GM18498 (cell line): Measurements from ENCODE around the gene CD34.
A peak's percentile ranks its signal among the peaks of the same experiment; 100 is the strongest.
"Not testable (repeated sequence)": the region's sequence is repeated elsewhere in the genome, so short reads cannot be mapped to it uniquely, and the experiment has no call there.

Source experiments
- ATAC-seq: cut with Tn5 transposase; IDR thresholded peaks from one replicate; pipeline ENCODE4 v1.9.1; 2021; ENCODE audit warnings: mild to moderate bottlenecking, moderate library complexity; ENCODE audit not compliant: unreplicated experiment

Gene CD34

GRCh38 chr1:207910591-207911354, at the start of gene CD34:
Gene CD34 (minus strand): TSS chr1:207911125. CDS start chr1:207911080, 45 bp downstream.
- no peak for ATAC-seq

GRCh38 chr1:207960346-207960745, 49.4 kb upstream of the CD34 start:
- ATAC-seq, result no peak

- ATAC-seq, result no peak
These were observed 49.0 kb upstream of the CD34 start for GRCh38 chr1:207959910-207960309.

- ATAC-seq, result no peak
These were observed 48.4 kb upstream of the CD34 start for GRCh38 chr1:207959141-207959825.

GRCh38 chr1:207958376-207959139, 47.6 kb upstream of the CD34 start:
- ATAC-seq, result no peak

- ATAC-seq, result no peak
These were observed 46.1 kb upstream of the CD34 start for GRCh38 chr1:207956986-207957385.

- no peak for ATAC-seq
These were observed 43.2 kb upstream of the CD34 start for GRCh38 chr1:207954104-207954503.

GRCh38 chr1:207952617-207953542, 42.0 kb upstream of the CD34 start:
- no peak for ATAC-seq

- ATAC-seq, result no peak
These were observed 40.7 kb upstream of the CD34 start for GRCh38 chr1:207951652-207952051.

GRCh38 chr1:207950750-207951149, 39.8 kb upstream of the CD34 start:
- ATAC-seq, result no peak

GRCh38 chr1:207949571-207950195, 38.8 kb upstream of the CD34 start:
- no peak for ATAC-seq

- ATAC-seq, result no peak
These were observed 37.8 kb upstream of the CD34 start for GRCh38 chr1:207948536-207949250.

- ATAC-seq, result no peak
These were observed 35.8 kb upstream of the CD34 start for GRCh38 chr1:207946756-207947155.

- no peak for ATAC-seq
These were observed 33.6 kb upstream of the CD34 start for GRCh38 chr1:207944571-207944970.

GRCh38 chr1:207942337-207942741, 31.4 kb upstream of the CD34 start:
- not testable (repeated sequence) for ATAC-seq

- no peak for ATAC-seq
These were observed 30.7 kb upstream of the CD34 start for GRCh38 chr1:207941665-207942064.

- ATAC-seq, result no peak
These were observed 27.1 kb upstream of the CD34 start for GRCh38 chr1:207938016-207938415.

GRCh38 chr1:207937204-207937603, 26.3 kb upstream of the CD34 start:
- no peak for ATAC-seq

- ATAC-seq, result peak; percentile 99
These were observed 24.2 kb upstream of the CD34 start for GRCh38 chr1:207935166-207935583.
